HepG2 (cell line): ENCODE results near the gene SLC16A1. TPM values are rescaled to one million over a fixed set of nuclear protein-coding genes. Genes with fewer than 3 reads are reported as not detected.

Experiments used
- ATAD3A ChIP-seq: sonication (generic); formaldehyde crosslinking; IDR thresholded peaks from 2 replicates; pipeline ENCODE4 v1.4.0; 2020; ENCODE audit warnings: missing genetic modification reagents
- BATF2 ChIP-seq: sonication (generic); formaldehyde crosslinking; IDR thresholded peaks from 2 replicates; pipeline ENCODE4 v1.8.0; 2022; ENCODE audit warnings: mild to moderate bottlenecking, missing genetic modification reagents, moderate library complexity
- CBFB ChIP-seq: sonication (generic); formaldehyde crosslinking; IDR thresholded peaks from 2 replicates; pipeline ENCODE4 v1.4.0; 2020; ENCODE audit warnings: missing genetic modification reagents
- FOXC1 ChIP-seq: sonication (generic); formaldehyde crosslinking; IDR thresholded peaks from 2 replicates; pipeline ENCODE4 v1.8.0; 2022; ENCODE audit warnings: mild to moderate bottlenecking, missing genetic modification reagents, borderline replicate concordance
- FOXK1 ChIP-seq: sonication (generic); formaldehyde crosslinking; IDR thresholded peaks from 2 replicates; pipeline ENCODE4 v1.4.0; 2020; ENCODE audit warnings: low read depth, missing genetic modification reagents, borderline replicate concordance
- HDAC1 ChIP-seq: sonication (generic); formaldehyde crosslinking; IDR thresholded peaks from 2 replicates; pipeline ENCODE4 v1.5.1; 2020; ENCODE audit warnings: mild to moderate bottlenecking, missing genetic modification reagents
- HIC2 ChIP-seq: sonication (generic); formaldehyde crosslinking; IDR thresholded peaks from 2 replicates; pipeline ENCODE4 v1.9.0; 2022; ENCODE audit warnings: low read depth, missing genetic modification reagents
- NFE2L1 ChIP-seq: sonication (generic); formaldehyde crosslinking; IDR thresholded peaks from 2 replicates; pipeline ENCODE4 v1.4.0; 2020; ENCODE audit warnings: missing genetic modification reagents, mild to moderate bottlenecking, borderline replicate concordance
- NPAS2 ChIP-seq: sonication (generic); formaldehyde crosslinking; IDR thresholded peaks from 2 replicates; pipeline ENCODE4 v1.8.0; 2022; ENCODE audit warnings: mild to moderate bottlenecking, missing genetic modification reagents, borderline replicate concordance
- NR2C2 ChIP-seq: sonication (generic); formaldehyde crosslinking; IDR thresholded peaks from 2 replicates; pipeline ENCODE4 v1.4.0; 2020; ENCODE audit warnings: missing genetic modification reagents, mild to moderate bottlenecking, moderate library complexity, borderline replicate concordance
- NR3C1 ChIP-seq: sonication (generic); formaldehyde crosslinking; IDR thresholded peaks from 2 replicates; pipeline ENCODE4 v1.4.0; 2020; ENCODE audit warnings: missing genetic modification reagents
- RARA ChIP-seq: IDR thresholded peaks from 2 replicates; pipeline ENCODE4 v1.6.1; 2016; ENCODE audit warnings: missing genetic modification reagents, missing compliant biosample characterization
- RORA ChIP-seq: sonication (generic); formaldehyde crosslinking; IDR thresholded peaks from 2 replicates; pipeline ENCODE4 v1.5.0; 2020; ENCODE audit warnings: mild to moderate bottlenecking, missing genetic modification reagents, moderate library complexity
- TAF15 ChIP-seq: fragments of 200-400 bp; formaldehyde crosslinking; IDR thresholded peaks from one replicate; pipeline ENCODE4 v1.6.1; 2018; ENCODE audit warnings: mild to moderate bottlenecking, low read depth, low read length; ENCODE audit not compliant: poor library complexity, severe bottlenecking
- ZFP41 ChIP-seq: sonication (generic); formaldehyde crosslinking; IDR thresholded peaks from 2 replicates; pipeline ENCODE4 v1.4.0; 2020; ENCODE audit warnings: mild to moderate bottlenecking, missing genetic modification reagents, borderline replicate concordance
- ZNF12 ChIP-seq: sonication (generic); formaldehyde crosslinking; IDR thresholded peaks from 2 replicates; pipeline ENCODE4 v1.5.0; 2020; ENCODE audit warnings: missing genetic modification reagents
- ZNF232 ChIP-seq: sonication (generic); formaldehyde crosslinking; IDR thresholded peaks from 2 replicates; pipeline ENCODE4 v1.4.0; 2020; ENCODE audit warnings: missing genetic modification reagents, borderline replicate concordance
- ZNF251 ChIP-seq: sonication (generic); formaldehyde crosslinking; IDR thresholded peaks from 2 replicates; pipeline ENCODE4 v1.9.0; 2021; ENCODE audit warnings: mild to moderate bottlenecking, missing genetic modification reagents
- ZNF296 ChIP-seq: sonication (generic); formaldehyde crosslinking; conservative IDR thresholded peaks from 2 replicates; pipeline ENCODE4 v1.5.0; 2020; ENCODE audit warnings: mild to moderate bottlenecking, missing genetic modification reagents
- ZNF354B ChIP-seq: sonication (generic); formaldehyde crosslinking; IDR thresholded peaks from 2 replicates; pipeline ENCODE4 v1.8.0; 2022; ENCODE audit warnings: mild to moderate bottlenecking, missing genetic modification reagents
- ZNF570 ChIP-seq: sonication (generic); formaldehyde crosslinking; IDR thresholded peaks from 2 replicates; pipeline ENCODE4 v1.4.0; 2020; ENCODE audit warnings: mild to moderate bottlenecking, missing genetic modification reagents, borderline replicate concordance
- ZNF580 ChIP-seq: IDR thresholded peaks from 2 replicates; pipeline ENCODE4 v1.6.1; 2016; ENCODE audit warnings: low read depth, borderline replicate concordance
- ZNF747 ChIP-seq: sonication (generic); formaldehyde crosslinking; IDR thresholded peaks from 2 replicates; pipeline ENCODE4 v1.8.1; 2023; ENCODE audit warnings: missing genetic modification reagents, mild to moderate bottlenecking, borderline replicate concordance
- ZNF879 ChIP-seq: sonication (generic); formaldehyde crosslinking; IDR thresholded peaks from 2 replicates; pipeline ENCODE4 v1.8.1; 2023; ENCODE audit warnings: missing genetic modification reagents
- polyA plus RNA-seq, 8 experiments: library from polyadenylated mRNA; depleted of rRNA in 3 of 8; stranded (reverse) in 7 of 8; unstranded in 1 of 8; fragments of >200 nt; fragmentation: Illumina TruSeq in 4 of 8; extraction: Trizol in 4 of 8; gene quantifications; 2 replicates each; pipeline versions ENCODE4 v1.2.1 to v1.2.3, GENCODE V29; 2011 to 2016; ENCODE audit warnings: low read depth in 4 of 8, missing spikeins in 1 of 8, mixed read lengths in 1 of 8; ENCODE audit not compliant: insufficient read depth in 1 of 8
- total RNA-seq, 5 experiments: library from RNA; depleted of rRNA; stranded (reverse); fragments of >200 nt; fragmentation: Illumina TruSeq; extraction: Trizol; gene quantifications; 2 replicates each; pipeline ENCODE4 v1.2.3, GENCODE V29; 2016; ENCODE audit warnings: low read depth in 1 of 5
- TF ChIP-seq, protein P1 (sequence below): sonication (generic); formaldehyde crosslinking; IDR thresholded peaks from 2 replicates; pipeline ENCODE4 v1.8.0; 2022; ENCODE audit warnings: mild to moderate bottlenecking, missing genetic modification reagents, moderate library complexity

SLC16A1 gene
- total and polyA plus RNA-seq, 2 of the 13 experiments (the other 11 are each of a cell fraction or from before 2014, with no cell fraction given), result 106 to 142 TPM

DNA sequence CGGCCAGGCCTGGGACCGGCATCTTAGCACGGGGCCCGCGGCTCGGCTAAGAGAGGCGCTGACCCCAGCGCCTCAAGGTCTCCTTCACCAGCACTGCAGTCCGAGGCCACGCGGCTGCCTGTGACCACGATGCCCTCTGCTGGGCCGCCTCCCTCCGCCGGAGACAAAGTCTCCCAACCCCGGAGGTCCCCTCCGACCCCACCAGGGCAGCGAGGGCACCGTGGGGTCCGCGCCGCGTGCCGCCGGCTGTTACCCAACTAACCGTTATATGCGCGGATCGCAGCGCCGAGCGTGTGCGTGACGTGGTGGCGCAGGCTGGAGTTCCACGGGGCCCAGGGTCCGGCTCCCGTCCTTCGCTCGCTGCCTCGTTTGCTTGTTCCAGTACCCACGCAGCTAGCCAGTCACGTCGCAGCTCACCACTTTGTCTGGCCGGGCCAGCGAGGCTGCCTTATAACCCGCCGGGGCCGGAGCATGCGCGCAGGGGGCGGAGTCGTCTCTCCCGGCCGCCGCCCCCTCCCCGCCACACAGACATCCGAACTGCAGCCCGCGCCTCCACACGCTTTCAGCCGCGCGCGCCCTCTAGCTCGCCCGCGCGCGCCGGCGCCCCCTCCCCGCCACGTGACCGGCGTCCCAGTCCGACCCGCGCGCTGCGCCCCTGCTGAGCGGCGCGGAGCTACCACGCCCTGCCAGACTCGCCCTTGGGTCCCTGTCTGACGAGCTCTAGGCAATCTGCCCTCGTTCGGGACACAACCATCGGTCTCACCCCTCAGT, at the start of gene SLC16A1 (continued):
- peak; percentile 89 for TF ChIP-seq BATF2 (CRISPR knock-in tag)
- TF ChIP-seq ZNF251 (CRISPR knock-in tag), result 0 out of 2 replicates have a peak, but pooled peaks have one; percentile 59
- TF ChIP-seq ATAD3A (CRISPR knock-in tag), result 0 out of 2 replicates have a peak, but pooled peaks have one; percentile 35
- peak; percentile 92 for TF ChIP-seq FOXC1
- TF ChIP-seq FOXK1, result peak; percentile 24; the same call in 1 of the 2 replicates
- TF ChIP-seq ZNF354B, result 0 out of 2 replicates have a peak, but pooled peaks have one; percentile 18
- TF ChIP-seq NR2C2 (CRISPR knock-in tag), result peak; percentile 69
- TF ChIP-seq, protein P1, sequence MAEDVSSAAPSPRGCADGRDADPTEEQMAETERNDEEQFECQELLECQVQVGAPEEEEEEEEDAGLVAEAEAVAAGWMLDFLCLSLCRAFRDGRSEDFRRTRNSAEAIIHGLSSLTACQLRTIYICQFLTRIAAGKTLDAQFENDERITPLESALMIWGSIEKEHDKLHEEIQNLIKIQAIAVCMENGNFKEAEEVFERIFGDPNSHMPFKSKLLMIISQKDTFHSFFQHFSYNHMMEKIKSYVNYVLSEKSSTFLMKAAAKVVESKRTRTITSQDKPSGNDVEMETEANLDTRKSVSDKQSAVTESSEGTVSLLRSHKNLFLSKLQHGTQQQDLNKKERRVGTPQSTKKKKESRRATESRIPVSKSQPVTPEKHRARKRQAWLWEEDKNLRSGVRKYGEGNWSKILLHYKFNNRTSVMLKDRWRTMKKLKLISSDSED, result no peak
- no peak for TF ChIP-seq HIC2 (CRISPR knock-in tag)
- TF ChIP-seq ZNF12 (CRISPR knock-in tag), result peak; percentile 70
- peak; percentile 16; the same call in 1 of the 2 replicates for TF ChIP-seq ZFP41 (CRISPR knock-in tag)
- peak; percentile 91 for TF ChIP-seq HDAC1 (CRISPR knock-in tag)
- no peak for TF ChIP-seq ZNF296 (CRISPR knock-in tag)
- TF ChIP-seq ZNF747, result peak; percentile 78; the same call in 1 of the 2 replicates
- TF ChIP-seq NPAS2 (CRISPR knock-in tag), result no peak
- TF ChIP-seq ZNF570 (CRISPR knock-in tag), result peak; percentile 82; the same call in 1 of the 2 replicates
- no peak for TF ChIP-seq TAF15
- no peak for TF ChIP-seq NR3C1 (CRISPR knock-in tag)
- peak; percentile 22; the same call in 1 of the 2 replicates for TF ChIP-seq ZNF580 (CRISPR knock-in tag)
- peak; percentile 68; the same call in 1 of the 2 replicates for TF ChIP-seq ZNF879 (CRISPR knock-in tag)
- TF ChIP-seq ZNF232 (CRISPR knock-in tag), result peak; percentile 63; the same call in 1 of the 2 replicates
- 0 out of 2 replicates have a peak, but pooled peaks have one; percentile 44 for TF ChIP-seq NFE2L1
- peak; percentile 5 for TF ChIP-seq RARA
- peak; percentile 61 for TF ChIP-seq CBFB (CRISPR knock-in tag)
- no peak for TF ChIP-seq RORA (CRISPR knock-in tag)
